Spinal cord (tissue), 10 donors: ENCODE measurements around the gene ADGRB2. TPM values are rescaled to one million over a fixed set of nuclear protein-coding genes. Genes with fewer than 3 reads are reported as not detected.

Experiments used
- DNase-seq, 6 donors: peaks; one replicate each; pipeline versions ENCODE4 v3.0.0 to v3.0.0-alpha.2; 2013 to 2015; ENCODE audit warnings: low spot score in 6 of 6, low read depth in 4 of 6
- H3K27ac ChIP-seq: one replicate; pipeline ENCODE4 v1.5.1; 2013; ENCODE audit warnings: low read depth, low read length, control low read depth
- H3K27me3 ChIP-seq: one replicate; pipeline ENCODE4 v1.6.1; 2013; ENCODE audit warnings: low read length; ENCODE audit not compliant: control insufficient read depth, insufficient read depth
- H3K36me3 ChIP-seq: one replicate; pipeline ENCODE4 v1.6.1; 2013; ENCODE audit warnings: low read length; ENCODE audit not compliant: control insufficient read depth, insufficient read depth
- H3K4me1 ChIP-seq: one replicate; pipeline ENCODE4 v1.6.1; 2013; ENCODE audit warnings: low read length; ENCODE audit not compliant: control insufficient read depth, insufficient read depth
- H3K4me3 ChIP-seq: one replicate; pipeline ENCODE4 v1.5.1; 2013; ENCODE audit warnings: low read depth, low read length, control low read depth
- H3K9me3 ChIP-seq: one replicate; pipeline ENCODE4 v1.6.1; 2013; ENCODE audit warnings: low read length; ENCODE audit not compliant: control insufficient read depth, insufficient read depth
- WGBS: methylation state at CpG from one replicate; pipeline ENCODE4 v1.1.5; 2013; ENCODE audit warnings: missing lambda C conversion rate; ENCODE audit not compliant: insufficient coverage; 5-methylcytosine and 5-hydroxymethylcytosine counted together
- polyA plus RNA-seq, 2 donors: library from polyadenylated mRNA; unstranded; fragments of 120-200 nt; gene quantifications; one replicate each; pipeline ENCODE4 v1.2.1, GENCODE V29; 2013; ENCODE audit not compliant: insufficient read length in 2 of 2
- total RNA-seq, 2 donors: library from RNA; depleted of rRNA in 1 of 2; stranded (reverse); fragments of 120-200 nt in 1 of 2; fragments of >200 nt in 1 of 2; gene quantifications; one replicate each; pipeline versions ENCODE4 v1.2.3 to v1.2.4, GENCODE V29; 2013 to 2014
- donor health status: healthy.

Gene ADGRB2
- total and polyA plus RNA-seq, 4 donors, result 37.7 to 142 (median 89.5) TPM

- Histone ChIP-seq H3K9me3 (no peaks in the 10 kb centered on the region), H3K4me1 (peaks cover 42% of the 10 kb centered on the region), H3K36me3 (no peaks in the 10 kb centered on the region), H3K27me3 (no peaks in the 10 kb centered on the region), H3K27ac (peak overlapping the region; percentile 94), H3K4me3 (peak overlapping the region; percentile 58)
- peak in 5 of 6 donors; percentile 78 to 96 (median 85) for DNase-seq
- 12% methylated on average over 14 of the region's 26 CpGs for WGBS
These were observed 25.3 kb upstream of the ADGRB2 start for GRCh38 chr1:31789259-31790065.

GRCh38 chr1:31788825-31789256, 24.7 kb upstream of the ADGRB2 start:
- Histone ChIP-seq H3K36me3 (no peaks in the 10 kb centered on the region), H3K9me3 (no peaks in the 10 kb centered on the region), H3K27ac (peak overlapping the region; percentile 94), H3K4me1 (peaks cover 49% of the 10 kb centered on the region), H3K27me3 (no peaks in the 10 kb centered on the region), H3K4me3 (peak overlapping the region; percentile 58)
- DNase-seq, result peak in 2 of 6 donors; percentile 80 to 89
- 0% methylated on average over 20 of the region's 22 CpGs for WGBS

- no peaks in the 10 kb centered on the region for H3K36me3 ChIP-seq
- H3K27me3 ChIP-seq, result no peaks in the 10 kb centered on the region
- H3K9me3 ChIP-seq, result no peaks in the 10 kb centered on the region
- 0% methylated on average over 28 of the region's 39 CpGs for WGBS
- DNase-seq, result peak; percentile 78 to 97 (median 88)
- H3K4me3 ChIP-seq, result peak overlapping the region; percentile 58
- peaks cover 54% of the 10 kb centered on the region for H3K4me1 ChIP-seq
- peak overlapping the region; percentile 94 for H3K27ac ChIP-seq
These were observed 24.1 kb upstream of the ADGRB2 start for GRCh38 chr1:31788138-31788824.

GRCh38 chr1:31787786-31788137, 23.6 kb upstream of the ADGRB2 start:
- Histone ChIP-seq H3K27ac (peak overlapping the region; percentile 94), H3K4me3 (peak overlapping the region; percentile 58), H3K27me3 (no peaks in the 10 kb centered on the region), H3K4me1 (peaks cover 59% of the 10 kb centered on the region), H3K36me3 (no peaks in the 10 kb centered on the region), H3K9me3 (no peaks in the 10 kb centered on the region)
- DNase-seq, result no peak
- WGBS, result no CpG with 5 or more reads among the region's 1 CpG

- Histone ChIP-seq H3K4me1 (peaks cover 64% of the 10 kb centered on the region), H3K4me3 (no peak overlapping the region), H3K36me3 (no peaks in the 10 kb centered on the region), H3K9me3 (no peaks in the 10 kb centered on the region), H3K27me3 (no peaks in the 10 kb centered on the region), H3K27ac (peak overlapping the region; percentile 94)
- no peak for DNase-seq
- WGBS, result 100% methylated on average over 1 of the region's 3 CpGs
These were observed 23.1 kb upstream of the ADGRB2 start for GRCh38 chr1:31787261-31787660.

GRCh38 chr1:31786366-31787060, 22.4 kb upstream of the ADGRB2 start:
- Histone ChIP-seq H3K36me3 (no peaks in the 10 kb centered on the region), H3K4me3 (no peak overlapping the region), H3K27me3 (no peaks in the 10 kb centered on the region), H3K4me1 (peaks cover 72% of the 10 kb centered on the region), H3K9me3 (no peaks in the 10 kb centered on the region), H3K27ac (no peak overlapping the region)
- DNase-seq, result peak in 1 of 6 donors; percentile 81
- WGBS, result 72% methylated on average over 13 of the region's 16 CpGs

- Histone ChIP-seq H3K4me3 (no peak overlapping the region), H3K27ac (no peak overlapping the region), H3K36me3 (no peaks in the 10 kb centered on the region), H3K4me1 (peaks cover 77% of the 10 kb centered on the region), H3K27me3 (no peaks in the 10 kb centered on the region), H3K9me3 (no peaks in the 10 kb centered on the region)
- 78% methylated on average over 2 of the region's 3 CpGs for WGBS
- DNase-seq, result no peak
These were observed 21.8 kb upstream of the ADGRB2 start for GRCh38 chr1:31785947-31786290.

GRCh38 chr1:31785020-31785946, 21.1 kb upstream of the ADGRB2 start:
- Histone ChIP-seq H3K36me3 (no peaks in the 10 kb centered on the region), H3K4me1 (peaks cover 73% of the 10 kb centered on the region), H3K4me3 (no peak overlapping the region), H3K9me3 (no peaks in the 10 kb centered on the region), H3K27ac (no peak overlapping the region), H3K27me3 (no peaks in the 10 kb centered on the region)
- DNase-seq, result peak in 1 of 6 donors; percentile 53
- WGBS, result 87% methylated on average over 13 of the region's 20 CpGs
